OCI-LY3 (cell line): ENCODE data around the gene HS2ST1.
"Not testable (repeated sequence)": the region's sequence is repeated elsewhere in the genome, so short reads cannot be mapped to it uniquely, and the experiment has no call there.

Source experiments
- CTCF ChIP-seq: fragments of 200-600, 300-600 bp; sonication (generic); IDR thresholded peaks from 2 replicates; pipeline ENCODE4 v1.5.1; 2014; ENCODE audit warnings: antibody characterized with exemption, low read length, low read depth
- EZH2phosphoT487 ChIP-seq: fragments of 200-600 bp; shearing (Covaris generic); IDR thresholded peaks from 2 replicates; pipeline ENCODE4 v1.6.1; 2018; ENCODE audit warnings: antibody characterized with exemption, mixed run types, low read depth

GRCh38 chr1:86983677-86984076 lies 69.2 kb downstream of the HS2ST1 start:
- TF ChIP-seq CTCF, EZH2phosphoT487: not testable (repeated sequence)
